ENCODE data around the gene MAPKAPK3.

Gene MAPKAPK3

GRCh38 chr3:50620420-50620819, 3.5 kb downstream of the MAPKAPK3 start:
- TF ChIP-seq CSDC2 (CRISPR knock-in tag; IDR thresholded peaks at IDR 0.05) (no peak), ARNTL (CRISPR knock-in tag; IDR thresholded peaks at IDR 0.05; ENCODE audit: borderline replicate concordance, low read depth) (no peak), ZNF8 (CRISPR knock-in tag; IDR thresholded peaks at IDR 0.05) (no peak), ZNF565 (CRISPR knock-in tag; conservative IDR thresholded peaks at IDR 0.05; ENCODE audit: low read depth) (no peak), BACH2 (CRISPR knock-in tag; IDR thresholded peaks at IDR 0.05; ENCODE audit: borderline replicate concordance) (no peak), OSR1 (CRISPR knock-in tag; IDR thresholded peaks at IDR 0.05) (no peak), PPARA (CRISPR knock-in tag; IDR thresholded peaks at IDR 0.05; ENCODE audit: borderline replicate concordance) (no peak), ZFP30 (CRISPR knock-in tag; IDR thresholded peaks at IDR 0.05) (no peak), RARB (CRISPR knock-in tag; IDR thresholded peaks at IDR 0.05) (no peak), ZC3H10 (CRISPR knock-in tag; IDR thresholded peaks at IDR 0.05) (no peak), ISL1 (CRISPR knock-in tag; IDR thresholded peaks at IDR 0.05) (no peak), TSHZ2 (CRISPR knock-in tag; IDR thresholded peaks at IDR 0.05) (no peak), CSRNP3 (CRISPR knock-in tag; IDR thresholded peaks at IDR 0.05) (no peak), TOX (CRISPR knock-in tag; IDR thresholded peaks at IDR 0.05; ENCODE audit: borderline replicate concordance) (no peak), TCF4 (CRISPR knock-in tag; IDR thresholded peaks at IDR 0.05; ENCODE audit: borderline replicate concordance) (no peak), ESRRG (CRISPR knock-in tag; IDR thresholded peaks at IDR 0.05) (no peak), ZFP3 (CRISPR knock-in tag; IDR thresholded peaks at IDR 0.05) (no peak)
- TF ChIP-seq, protein P1, sequence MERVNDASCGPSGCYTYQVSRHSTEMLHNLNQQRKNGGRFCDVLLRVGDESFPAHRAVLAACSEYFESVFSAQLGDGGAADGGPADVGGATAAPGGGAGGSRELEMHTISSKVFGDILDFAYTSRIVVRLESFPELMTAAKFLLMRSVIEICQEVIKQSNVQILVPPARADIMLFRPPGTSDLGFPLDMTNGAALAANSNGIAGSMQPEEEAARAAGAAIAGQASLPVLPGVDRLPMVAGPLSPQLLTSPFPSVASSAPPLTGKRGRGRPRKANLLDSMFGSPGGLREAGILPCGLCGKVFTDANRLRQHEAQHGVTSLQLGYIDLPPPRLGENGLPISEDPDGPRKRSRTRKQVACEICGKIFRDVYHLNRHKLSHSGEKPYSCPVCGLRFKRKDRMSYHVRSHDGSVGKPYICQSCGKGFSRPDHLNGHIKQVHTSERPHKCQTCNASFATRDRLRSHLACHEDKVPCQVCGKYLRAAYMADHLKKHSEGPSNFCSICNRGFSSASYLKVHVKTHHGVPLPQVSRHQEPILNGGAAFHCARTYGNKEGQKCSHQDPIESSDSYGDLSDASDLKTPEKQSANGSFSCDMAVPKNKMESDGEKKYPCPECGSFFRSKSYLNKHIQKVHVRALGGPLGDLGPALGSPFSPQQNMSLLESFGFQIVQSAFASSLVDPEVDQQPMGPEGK (CRISPR knock-in tag; IDR thresholded peaks at IDR 0.05; ENCODE audit: borderline replicate concordance) = no peak
- TF ChIP-seq, protein P2, sequence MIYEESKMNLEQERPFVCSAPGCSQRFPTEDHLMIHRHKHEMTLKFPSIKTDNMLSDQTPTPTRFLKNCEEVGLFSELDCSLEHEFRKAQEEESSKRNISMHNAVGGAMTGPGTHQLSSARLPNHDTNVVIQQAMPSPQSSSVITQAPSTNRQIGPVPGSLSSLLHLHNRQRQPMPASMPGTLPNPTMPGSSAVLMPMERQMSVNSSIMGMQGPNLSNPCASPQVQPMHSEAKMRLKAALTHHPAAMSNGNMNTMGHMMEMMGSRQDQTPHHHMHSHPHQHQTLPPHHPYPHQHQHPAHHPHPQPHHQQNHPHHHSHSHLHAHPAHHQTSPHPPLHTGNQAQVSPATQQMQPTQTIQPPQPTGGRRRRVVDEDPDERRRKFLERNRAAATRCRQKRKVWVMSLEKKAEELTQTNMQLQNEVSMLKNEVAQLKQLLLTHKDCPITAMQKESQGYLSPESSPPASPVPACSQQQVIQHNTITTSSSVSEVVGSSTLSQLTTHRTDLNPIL (CRISPR knock-in tag; IDR thresholded peaks at IDR 0.05; ENCODE audit: low read depth) = no peak
- TF ChIP-seq, protein P3, sequence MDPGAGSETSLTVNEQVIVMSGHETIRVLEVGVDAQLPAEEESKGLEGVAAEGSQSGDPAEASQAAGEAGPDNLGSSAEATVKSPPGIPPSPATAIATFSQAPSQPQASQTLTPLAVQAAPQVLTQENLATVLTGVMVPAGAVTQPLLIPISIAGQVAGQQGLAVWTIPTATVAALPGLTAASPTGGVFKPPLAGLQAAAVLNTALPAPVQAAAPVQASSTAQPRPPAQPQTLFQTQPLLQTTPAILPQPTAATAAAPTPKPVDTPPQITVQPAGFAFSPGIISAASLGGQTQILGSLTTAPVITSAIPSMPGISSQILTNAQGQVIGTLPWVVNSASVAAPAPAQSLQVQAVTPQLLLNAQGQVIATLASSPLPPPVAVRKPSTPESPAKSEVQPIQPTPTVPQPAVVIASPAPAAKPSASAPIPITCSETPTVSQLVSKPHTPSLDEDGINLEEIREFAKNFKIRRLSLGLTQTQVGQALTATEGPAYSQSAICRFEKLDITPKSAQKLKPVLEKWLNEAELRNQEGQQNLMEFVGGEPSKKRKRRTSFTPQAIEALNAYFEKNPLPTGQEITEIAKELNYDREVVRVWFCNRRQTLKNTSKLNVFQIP (CRISPR knock-in tag; IDR thresholded peaks at IDR 0.05; ENCODE audit: borderline replicate concordance, low read depth) = no peak
- ATAC-seq = no peak

- no peak for ATAC-seq
- TF ChIP-seq, protein P1 (CRISPR knock-in tag; IDR thresholded peaks at IDR 0.05; ENCODE audit: borderline replicate concordance) = no peak
- TF ChIP-seq TOX (CRISPR knock-in tag; IDR thresholded peaks at IDR 0.05; ENCODE audit: borderline replicate concordance) = no peak
- TF ChIP-seq ZC3H10 (CRISPR knock-in tag; IDR thresholded peaks at IDR 0.05) = no peak
- no peak for TF ChIP-seq TCF4 (CRISPR knock-in tag; IDR thresholded peaks at IDR 0.05; ENCODE audit: borderline replicate concordance)
- no peak for TF ChIP-seq SNAI2 (CRISPR knock-in tag; IDR thresholded peaks at IDR 0.05)
- TF ChIP-seq ZFP3 (CRISPR knock-in tag; IDR thresholded peaks at IDR 0.05) = no peak
- TF ChIP-seq, protein P3 (CRISPR knock-in tag; IDR thresholded peaks at IDR 0.05; ENCODE audit: borderline replicate concordance, low read depth) = no peak
- TF ChIP-seq, protein P2 (CRISPR knock-in tag; IDR thresholded peaks at IDR 0.05; ENCODE audit: low read depth) = no peak
- TF ChIP-seq CSDC2 (CRISPR knock-in tag; IDR thresholded peaks at IDR 0.05) = no peak
- no peak for TF ChIP-seq PPARA (CRISPR knock-in tag; IDR thresholded peaks at IDR 0.05; ENCODE audit: borderline replicate concordance)
- TF ChIP-seq GLIS3 (CRISPR knock-in tag; IDR thresholded peaks at IDR 0.05) = no peak
- no peak for TF ChIP-seq ZNF8 (CRISPR knock-in tag; IDR thresholded peaks at IDR 0.05)
Observed at GRCh38 chr3:50620820-50621219, 3.9 kb downstream of the MAPKAPK3 start.
